H9 (cell line): Measurements from ENCODE around the gene CD2AP. TPM values are rescaled to one million over a fixed set of nuclear protein-coding genes. Genes with fewer than 3 reads are reported as not detected.

ENCODE experiments used
- DNase-seq: peaks from one replicate; pipeline ENCODE4 v3.0.0-alpha.2; 2017
- H2AFZ ChIP-seq: one replicate; pipeline ENCODE4 v1.6.1; 2013; ENCODE audit warnings: mild to moderate bottlenecking, low read length, control low read depth, moderate library complexity
- H2AK5ac ChIP-seq: 2 replicates; pipeline ENCODE4 v1.6.1; 2013; ENCODE audit warnings: low read length, control low read depth, mixed read lengths; ENCODE audit not compliant: insufficient read length
- H2BK120ac ChIP-seq: one replicate; pipeline ENCODE4 v1.6.1; 2013; ENCODE audit warnings: low read depth, mild to moderate bottlenecking, low read length, control low read depth, inconsistent platforms; ENCODE audit not compliant: poor library complexity, severe bottlenecking
- H2BK12ac ChIP-seq: 2 replicates; pipeline ENCODE4 v1.6.1; 2013; ENCODE audit warnings: low read length, control low read depth, mixed read lengths, low read depth; ENCODE audit not compliant: insufficient read length
- H2BK15ac ChIP-seq: 2 replicates; pipeline ENCODE4 v1.6.1; 2013; ENCODE audit warnings: low read depth, low read length, control low read depth
- H2BK20ac ChIP-seq: one replicate; pipeline ENCODE4 v1.6.1; 2013; ENCODE audit warnings: low read depth, mild to moderate bottlenecking, low read length, control low read depth, inconsistent platforms; ENCODE audit not compliant: poor library complexity, severe bottlenecking
- H2BK5ac ChIP-seq: 2 replicates; pipeline ENCODE4 v1.6.1; 2013; ENCODE audit warnings: low read length, control low read depth, mixed read lengths; ENCODE audit not compliant: insufficient read length
- H3K14ac ChIP-seq: 2 replicates; pipeline ENCODE4 v1.6.1; 2013; ENCODE audit warnings: low read length, control low read depth; ENCODE audit not compliant: insufficient read depth
- H3K18ac ChIP-seq: 2 replicates; pipeline ENCODE4 v1.6.1; 2013; ENCODE audit warnings: low read depth, mild to moderate bottlenecking, mixed read lengths, low read length, control low read depth; ENCODE audit not compliant: insufficient read length
- H3K23ac ChIP-seq: 2 replicates; pipeline ENCODE4 v1.6.1; 2013; ENCODE audit warnings: low read length, control low read depth, mixed read lengths, low read depth; ENCODE audit not compliant: insufficient read length
- H3K23me2 ChIP-seq: 2 replicates; pipeline ENCODE4 v1.6.1; 2013; ENCODE audit warnings: low read depth, mild to moderate bottlenecking, mixed read lengths, low read length, control low read depth; ENCODE audit not compliant: insufficient read length, poor library complexity, severe bottlenecking
- H3K27ac ChIP-seq: 2 replicates; pipeline ENCODE4 v1.5.1; 2013; ENCODE audit warnings: low read length, control low read depth, mixed read lengths, low read depth; ENCODE audit not compliant: insufficient read length
- H3K27me3 ChIP-seq: 2 replicates; pipeline ENCODE4 v1.6.1; 2013; ENCODE audit warnings: low read length, control low read depth, inconsistent platforms; ENCODE audit not compliant: insufficient read depth
- H3K4ac ChIP-seq: 2 replicates; pipeline ENCODE4 v1.6.1; 2013; ENCODE audit warnings: low read depth, mild to moderate bottlenecking, control low read depth, inconsistent platforms, low read length, moderate library complexity
- H3K4me1 ChIP-seq: 2 replicates; pipeline ENCODE4 v1.6.1; 2013; ENCODE audit warnings: low read length, control low read depth, inconsistent platforms; ENCODE audit not compliant: insufficient read depth
- H3K4me2 ChIP-seq: 2 replicates; pipeline ENCODE4 v1.6.1; 2013; ENCODE audit warnings: low read length, control low read depth, mixed read lengths; ENCODE audit not compliant: insufficient read length, insufficient read depth
- H3K56ac ChIP-seq: 2 replicates; pipeline ENCODE4 v1.6.1; 2013; ENCODE audit warnings: low read depth, mild to moderate bottlenecking, mixed read lengths, low read length, control low read depth; ENCODE audit not compliant: insufficient read length
- H3K79me1 ChIP-seq: 2 replicates; pipeline ENCODE4 v1.6.1; 2013; ENCODE audit warnings: low read depth, mild to moderate bottlenecking, moderate library complexity, low read length, control low read depth, inconsistent platforms; ENCODE audit not compliant: insufficient read depth, poor library complexity, severe bottlenecking
- H3K79me2 ChIP-seq: 2 replicates; pipeline ENCODE4 v1.6.1; 2013; ENCODE audit warnings: low read length, control low read depth, inconsistent platforms; ENCODE audit not compliant: insufficient read depth
- H3K9ac ChIP-seq: 2 replicates; pipeline ENCODE4 v1.6.1; 2013; ENCODE audit warnings: low read length, control low read depth, mixed read lengths; ENCODE audit not compliant: insufficient read length; ENCODE audit errors: extremely low read depth
- H3K9me3 ChIP-seq: one replicate; pipeline ENCODE4 v1.6.1; 2013; ENCODE audit warnings: low read depth, low read length, inconsistent platforms; ENCODE audit not compliant: control insufficient read depth
- H3T11ph ChIP-seq: one replicate; pipeline ENCODE4 v1.6.1; 2013; ENCODE audit warnings: mild to moderate bottlenecking, low read length, control low read depth, inconsistent platforms
- H4K20me1 ChIP-seq: one replicate; pipeline ENCODE4 v1.6.1; 2013; ENCODE audit not compliant: control insufficient read depth, insufficient read length, insufficient read depth
- H4K5ac ChIP-seq: 2 replicates; pipeline ENCODE4 v1.6.1; 2013; ENCODE audit warnings: low read depth, mild to moderate bottlenecking, mixed read lengths, low read length, control low read depth; ENCODE audit not compliant: insufficient read length
- H4K8ac ChIP-seq: replicated peaks from 2 replicates; pipeline ENCODE4 v1.6.1; 2013; ENCODE audit warnings: low read length, control low read depth, mixed read lengths, low read depth; ENCODE audit not compliant: insufficient read length
- H4K91ac ChIP-seq: 2 replicates; pipeline ENCODE4 v1.6.1; 2013; ENCODE audit warnings: low read depth, mild to moderate bottlenecking, moderate library complexity, mixed read lengths, low read length, control low read depth; ENCODE audit not compliant: insufficient read length
- H3K27ac Mint-ChIP-seq, 3 experiments: 2 replicates in 2 of 3; 3 replicates in 1 of 3; pipeline ENCODE4 v1.8.0; 2020 to 2021; ENCODE audit warnings: mixed read lengths in 3 of 3, mild to moderate bottlenecking in 1 of 3, moderate library complexity in 1 of 3
- H3K27me3 Mint-ChIP-seq: 2 replicates; pipeline ENCODE4 v1.8.0; 2021; ENCODE audit warnings: low read depth, mild to moderate bottlenecking, moderate library complexity, mixed read lengths
- H3K36me3 Mint-ChIP-seq, 3 experiments: 2 replicates in 2 of 3; 3 replicates in 1 of 3; pipeline ENCODE4 v1.8.0; 2020 to 2021; ENCODE audit warnings: low read depth in 3 of 3, mixed read lengths in 3 of 3; ENCODE audit not compliant: insufficient read depth in 1 of 3
- H3K4me1 Mint-ChIP-seq, 2 experiments: 2 replicates each; pipeline ENCODE4 v1.8.0; 2020; ENCODE audit warnings: mixed read lengths in 2 of 2
- H3K4me3 Mint-ChIP-seq, 2 experiments: 2 replicates in 1 of 2; 3 replicates in 1 of 2; pipeline ENCODE4 v1.8.0; 2020 to 2021; ENCODE audit warnings: mild to moderate bottlenecking in 2 of 2, mixed read lengths in 2 of 2, moderate library complexity in 1 of 2
- H3K9me3 Mint-ChIP-seq, 2 experiments: 2 replicates in 1 of 2; 3 replicates in 1 of 2; pipeline ENCODE4 v1.8.0; 2020; ENCODE audit warnings: mild to moderate bottlenecking in 2 of 2, mixed read lengths in 2 of 2, moderate library complexity in 1 of 2
- WGBS: extraction: QIAGEN DNeasy Blood & Tissue Kit; methylation state at CpG from one replicate; pipeline ENCODE4 v1.1.7; 2013; ENCODE audit warnings: missing lambda C conversion rate, low lambda C conversion rate, mixed read lengths; ENCODE audit not compliant: insufficient read length; ENCODE audit errors: extremely low coverage; 5-methylcytosine and 5-hydroxymethylcytosine counted together
- total RNA-seq: library from RNA; stranded (reverse); gene quantifications from 2 replicates; pipeline ENCODE4 v1.2.1, GENCODE V29; 2021
- TF ChIP-seq, protein P1 (sequence below): fragments of 200-600 bp; sonication (generic); conservative IDR thresholded peaks from 3 replicates; pipeline ENCODE4 v1.8.0; 2021; ENCODE audit warnings: antibody characterized with exemption, mild to moderate bottlenecking

CD2AP gene
- total RNA-seq, 1 experiment from 2014 or later: 50.1 TPM

DNA sequence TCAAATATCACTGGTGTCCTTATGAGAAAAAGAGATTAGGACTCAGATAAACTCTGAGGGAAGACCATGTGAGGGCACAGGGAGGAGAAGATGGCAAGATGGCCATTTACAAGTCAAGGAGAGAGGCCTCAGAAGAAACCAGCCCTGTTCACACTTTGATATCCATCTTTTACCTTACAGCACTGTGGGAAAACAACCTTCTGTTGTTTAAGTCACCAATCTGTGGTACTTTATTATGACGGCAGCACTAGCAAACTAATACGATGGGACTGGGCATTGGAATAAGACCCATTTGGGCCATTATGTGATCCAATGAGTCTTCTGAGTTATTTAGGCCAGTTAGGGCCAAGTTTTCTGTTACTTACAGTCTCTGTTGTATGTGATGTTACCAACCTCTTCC is 26.4 kb upstream of the CD2AP start:
- no peaks in the 10 kb centered on the region for H3K27me3 Mint-ChIP-seq

More for the DNA sequence above, 26.4 kb upstream of the CD2AP start:
- TF ChIP-seq, protein P1, sequence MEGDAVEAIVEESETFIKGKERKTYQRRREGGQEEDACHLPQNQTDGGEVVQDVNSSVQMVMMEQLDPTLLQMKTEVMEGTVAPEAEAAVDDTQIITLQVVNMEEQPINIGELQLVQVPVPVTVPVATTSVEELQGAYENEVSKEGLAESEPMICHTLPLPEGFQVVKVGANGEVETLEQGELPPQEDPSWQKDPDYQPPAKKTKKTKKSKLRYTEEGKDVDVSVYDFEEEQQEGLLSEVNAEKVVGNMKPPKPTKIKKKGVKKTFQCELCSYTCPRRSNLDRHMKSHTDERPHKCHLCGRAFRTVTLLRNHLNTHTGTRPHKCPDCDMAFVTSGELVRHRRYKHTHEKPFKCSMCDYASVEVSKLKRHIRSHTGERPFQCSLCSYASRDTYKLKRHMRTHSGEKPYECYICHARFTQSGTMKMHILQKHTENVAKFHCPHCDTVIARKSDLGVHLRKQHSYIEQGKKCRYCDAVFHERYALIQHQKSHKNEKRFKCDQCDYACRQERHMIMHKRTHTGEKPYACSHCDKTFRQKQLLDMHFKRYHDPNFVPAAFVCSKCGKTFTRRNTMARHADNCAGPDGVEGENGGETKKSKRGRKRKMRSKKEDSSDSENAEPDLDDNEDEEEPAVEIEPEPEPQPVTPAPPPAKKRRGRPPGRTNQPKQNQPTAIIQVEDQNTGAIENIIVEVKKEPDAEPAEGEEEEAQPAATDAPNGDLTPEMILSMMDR: no peak
- Mint-ChIP-seq H3K9me3 (no peaks in the 10 kb centered on the region), H3K4me3 (no peak overlapping the region), H3K36me3 (no peaks in the 10 kb centered on the region), H3K4me1 (peaks cover 0 to 5% of the 10 kb centered on the region in 2 experiments; a peak in 2 of 4 replicates), H3K27ac (no peak overlapping the region)
- Histone ChIP-seq H2BK15ac (no peak overlapping the region), H2BK20ac (no peak overlapping the region), H3K9me3 (no peaks in the 10 kb centered on the region), H3K23ac (no peak overlapping the region), H2AFZ (no peak overlapping the region), H3K79me1 (no peaks in the 10 kb centered on the region), H3K56ac (no peak overlapping the region), H2BK12ac (no peak overlapping the region), H3K79me2 (no peaks in the 10 kb centered on the region), H3K4ac (no peak overlapping the region), H3K4me2 (no peak overlapping the region), H3K4me1 (no peaks in the 10 kb centered on the region), H3K14ac (no peak overlapping the region), H3T11ph (no peak overlapping the region), H3K27me3 (no peaks in the 10 kb centered on the region), H4K8ac (no peak overlapping the region), H4K20me1 (no peaks in the 10 kb centered on the region), H2BK120ac (no peak overlapping the region), H2BK5ac (no peak overlapping the region), H3K18ac (no peak overlapping the region), H3K23me2 (no peaks in the 10 kb centered on the region), H4K5ac (no peak overlapping the region), H4K91ac (no peak overlapping the region), H2AK5ac (no peak overlapping the region), H3K27ac (no peak overlapping the region), H3K9ac (no peak overlapping the region)
- no peak for DNase-seq
- WGBS: no CpG with 5 or more reads among the region's 2 CpGs
